ENCODE results near the gene HARBI1.

- TF ChIP-seq CTCF (IDR thresholded peaks at IDR 0.05 in 4 of 5, conservative IDR thresholded peaks at IDR 0.05 in 1 of 5) (no peak), POLR2A (IDR thresholded peaks at IDR 0.05) (no peak)
Observed at GRCh38 chr11:46601129-46601528, 15.9 kb downstream of the HARBI1 start.
